GM23338 (cell line): ENCODE measurements around the gene ZSCAN30. TPM values are rescaled to one million over a fixed set of nuclear protein-coding genes. Genes with fewer than 3 reads are reported as not detected.

Experiments used
- CREB1 ChIP-seq: fragments of 250-450 bp; sonication (Bioruptor Pico); IDR thresholded peaks from 2 replicates; pipeline ENCODE4 v1.5.0; 2020; ENCODE audit warnings: low read depth, mild to moderate bottlenecking, moderate library complexity
- EZH2phosphoT487 ChIP-seq: fragments of 200-600 bp; sonication (generic); IDR thresholded peaks from one replicate; pipeline ENCODE4 v1.8.1; 2018; ENCODE audit warnings: antibody characterized with exemption; ENCODE audit not compliant: unreplicated experiment
- REST ChIP-seq: IDR thresholded peaks from one replicate; pipeline ENCODE4 v1.6.1; 2018; ENCODE audit warnings: antibody characterized with exemption; ENCODE audit not compliant: unreplicated experiment
- ZNF114 ChIP-seq: fragments of 250-450 bp; sonication (Bioruptor Pico); IDR thresholded peaks from 2 replicates; pipeline ENCODE4 v1.5.0; 2020; ENCODE audit warnings: mild to moderate bottlenecking, moderate library complexity
- ZNF331 ChIP-seq: fragments of 250-450 bp; sonication (Bioruptor Pico); IDR thresholded peaks from 2 replicates; pipeline ENCODE4 v1.5.0; 2020; ENCODE audit warnings: low read depth, mild to moderate bottlenecking, moderate library complexity
- polyA plus RNA-seq: library from polyadenylated mRNA; unstranded; fragments of >200 nt; fragmentation: Nextera tagmentation; extraction: Ambion mirVana; gene quantifications from 2 replicates; pipeline ENCODE4 v1.2.1, GENCODE V29; 2016
- total RNA-seq: library from RNA; depleted of rRNA; stranded (reverse); fragments of >200 nt; shearing (Covaris generic); gene quantifications from 2 replicates; pipeline ENCODE4 v1.2.3, GENCODE V29; 2014
- TF ChIP-seq, protein P1 (sequence below): fragments of 250-450 bp; sonication (Bioruptor Pico); IDR thresholded peaks from 2 replicates; pipeline ENCODE4 v1.5.0; 2020; ENCODE audit warnings: mild to moderate bottlenecking, moderate library complexity

ZSCAN30 gene
- total and polyA plus RNA-seq, 2 experiments from 2014 or later: 12.3 to 21.8 TPM

GRCh38 chr18:35241448-35241804 is 48.6 kb downstream of the ZSCAN30 start (continued):
- no peak for TF ChIP-seq REST
- no peak for TF ChIP-seq ZNF114 (CRISPR knock-in tag)
- no peak for TF ChIP-seq ZNF331
- no peak for TF ChIP-seq CREB1 (CRISPR knock-in tag)
- no peak for TF ChIP-seq EZH2phosphoT487
- TF ChIP-seq, protein P1, sequence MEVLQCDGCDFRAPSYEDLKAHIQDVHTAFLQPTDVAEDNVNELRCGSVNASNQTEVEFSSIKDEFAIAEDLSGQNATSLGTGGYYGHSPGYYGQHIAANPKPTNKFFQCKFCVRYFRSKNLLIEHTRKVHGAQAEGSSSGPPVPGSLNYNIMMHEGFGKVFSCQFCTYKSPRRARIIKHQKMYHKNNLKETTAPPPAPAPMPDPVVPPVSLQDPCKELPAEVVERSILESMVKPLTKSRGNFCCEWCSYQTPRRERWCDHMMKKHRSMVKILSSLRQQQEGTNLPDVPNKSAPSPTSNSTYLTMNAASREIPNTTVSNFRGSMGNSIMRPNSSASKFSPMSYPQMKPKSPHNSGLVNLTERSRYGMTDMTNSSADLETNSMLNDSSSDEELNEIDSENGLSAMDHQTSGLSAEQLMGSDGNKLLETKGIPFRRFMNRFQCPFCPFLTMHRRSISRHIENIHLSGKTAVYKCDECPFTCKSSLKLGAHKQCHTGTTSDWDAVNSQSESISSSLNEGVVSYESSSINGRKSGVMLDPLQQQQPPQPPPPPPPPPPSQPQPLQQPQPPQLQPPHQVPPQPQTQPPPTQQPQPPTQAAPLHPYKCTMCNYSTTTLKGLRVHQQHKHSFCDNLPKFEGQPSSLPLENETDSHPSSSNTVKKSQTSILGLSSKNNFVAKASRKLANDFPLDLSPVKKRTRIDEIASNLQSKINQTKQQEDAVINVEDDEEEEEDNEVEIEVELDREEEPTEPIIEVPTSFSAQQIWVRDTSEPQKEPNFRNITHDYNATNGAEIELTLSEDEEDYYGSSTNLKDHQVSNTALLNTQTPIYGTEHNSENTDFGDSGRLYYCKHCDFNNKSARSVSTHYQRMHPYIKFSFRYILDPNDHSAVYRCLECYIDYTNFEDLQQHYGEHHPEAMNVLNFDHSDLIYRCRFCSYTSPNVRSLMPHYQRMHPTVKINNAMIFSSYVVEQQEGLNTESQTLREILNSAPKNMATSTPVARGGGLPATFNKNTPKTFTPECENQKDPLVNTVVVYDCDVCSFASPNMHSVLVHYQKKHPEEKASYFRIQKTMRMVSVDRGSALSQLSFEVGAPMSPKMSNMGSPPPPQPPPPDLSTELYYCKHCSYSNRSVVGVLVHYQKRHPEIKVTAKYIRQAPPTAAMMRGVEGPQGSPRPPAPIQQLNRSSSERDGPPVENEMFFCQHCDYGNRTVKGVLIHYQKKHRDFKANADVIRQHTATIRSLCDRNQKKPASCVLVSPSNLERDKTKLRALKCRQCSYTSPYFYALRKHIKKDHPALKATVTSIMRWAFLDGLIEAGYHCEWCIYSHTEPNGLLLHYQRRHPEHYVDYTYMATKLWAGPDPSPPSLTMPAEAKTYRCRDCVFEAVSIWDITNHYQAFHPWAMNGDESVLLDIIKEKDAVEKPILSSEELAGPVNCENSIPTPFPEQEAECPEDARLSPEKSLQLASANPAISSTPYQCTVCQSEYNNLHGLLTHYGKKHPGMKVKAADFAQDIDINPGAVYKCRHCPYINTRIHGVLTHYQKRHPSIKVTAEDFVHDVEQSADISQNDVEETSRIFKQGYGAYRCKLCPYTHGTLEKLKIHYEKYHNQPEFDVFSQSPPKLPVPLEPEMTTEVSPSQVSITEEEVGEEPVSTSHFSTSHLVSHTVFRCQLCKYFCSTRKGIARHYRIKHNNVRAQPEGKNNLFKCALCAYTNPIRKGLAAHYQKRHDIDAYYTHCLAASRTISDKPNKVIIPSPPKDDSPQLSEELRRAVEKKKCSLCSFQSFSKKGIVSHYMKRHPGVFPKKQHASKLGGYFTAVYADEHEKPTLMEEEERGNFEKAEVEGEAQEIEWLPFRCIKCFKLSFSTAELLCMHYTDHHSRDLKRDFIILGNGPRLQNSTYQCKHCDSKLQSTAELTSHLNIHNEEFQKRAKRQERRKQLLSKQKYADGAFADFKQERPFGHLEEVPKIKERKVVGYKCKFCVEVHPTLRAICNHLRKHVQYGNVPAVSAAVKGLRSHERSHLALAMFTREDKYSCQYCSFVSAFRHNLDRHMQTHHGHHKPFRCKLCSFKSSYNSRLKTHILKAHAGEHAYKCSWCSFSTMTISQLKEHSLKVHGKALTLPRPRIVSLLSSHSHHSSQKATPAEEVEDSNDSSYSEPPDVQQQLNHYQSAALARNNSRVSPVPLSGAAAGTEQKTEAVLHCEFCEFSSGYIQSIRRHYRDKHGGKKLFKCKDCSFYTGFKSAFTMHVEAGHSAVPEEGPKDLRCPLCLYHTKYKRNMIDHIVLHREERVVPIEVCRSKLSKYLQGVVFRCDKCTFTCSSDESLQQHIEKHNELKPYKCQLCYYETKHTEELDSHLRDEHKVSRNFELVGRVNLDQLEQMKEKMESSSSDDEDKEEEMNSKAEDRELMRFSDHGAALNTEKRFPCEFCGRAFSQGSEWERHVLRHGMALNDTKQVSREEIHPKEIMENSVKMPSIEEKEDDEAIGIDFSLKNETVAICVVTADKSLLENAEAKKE (CRISPR knock-in tag): no peak
